Activated CD4-positive, alpha-beta T cell treated with anti-CD3 and anti-CD28 coated beads, Interleukin-2, amount 10 ng/mL, durations not matched to agents 24 days and 14 days (primary cell): ENCODE results near the gene KIAA0408. TPM values are rescaled to one million over a fixed set of nuclear protein-coding genes. Genes with fewer than 3 reads are reported as not detected.
A peak's percentile ranks its signal among the peaks of the same experiment; 100 is the strongest.

Experiments
- DNase-seq: peaks from one replicate; pipeline ENCODE4 v3.0.0; 2022
- H3K27ac Mint-ChIP-seq: one replicate; pipeline ENCODE4 v1.8.0; 2022; ENCODE audit warnings: mild to moderate bottlenecking, mixed read lengths
- H3K27me3 Mint-ChIP-seq: one replicate; pipeline ENCODE4 v1.8.0; 2022; ENCODE audit warnings: mixed read lengths
- H3K36me3 Mint-ChIP-seq: one replicate; pipeline ENCODE4 v1.8.0; 2022; ENCODE audit warnings: low read depth, mild to moderate bottlenecking, mixed read lengths
- H3K4me1 Mint-ChIP-seq: one replicate; pipeline ENCODE4 v1.8.0; 2021; ENCODE audit warnings: mixed read lengths
- H3K4me3 Mint-ChIP-seq: one replicate; pipeline ENCODE4 v1.8.0; 2022; ENCODE audit warnings: mild to moderate bottlenecking, moderate library complexity, mixed read lengths
- H3K9me3 Mint-ChIP-seq: one replicate; pipeline ENCODE4 v1.8.0; 2021; ENCODE audit warnings: mixed read lengths
- intact Hi-C: fragments of 100-400 bp; cut with micrococcal nuclease; formaldehyde crosslinking; loops from one replicate; pipeline ENCODE4 v1.15.1; 2023
- total RNA-seq: library from RNA; stranded (reverse); gene quantifications from 2 replicates; pipeline ENCODE4 v1.2.3, GENCODE V29; 2022

KIAA0408 gene
- total RNA-seq: 8.2 and 8.7 TPM in 2 replicates

DNA sequence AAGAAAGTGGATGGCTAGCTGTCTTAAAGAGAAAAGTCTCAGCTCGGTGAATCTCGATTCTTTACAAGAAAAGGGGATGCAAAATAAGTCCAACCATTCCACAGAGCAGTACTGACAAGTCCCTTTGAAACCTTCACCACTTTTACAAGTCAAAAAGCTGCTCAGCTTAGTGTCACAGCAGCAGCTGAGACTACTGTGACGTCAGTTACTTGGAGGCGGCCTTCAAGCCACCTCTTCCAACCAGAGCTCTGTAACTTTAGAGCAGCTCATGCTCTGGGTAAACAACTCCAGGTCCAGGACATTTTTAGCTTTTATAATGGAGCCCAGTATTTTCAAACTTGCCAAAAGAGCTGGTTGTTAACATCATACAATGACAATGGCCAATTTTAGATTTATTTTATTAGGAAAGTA is at the start of gene KIAA0408:
Gene KIAA0408, minus strand, starts transcription at position 159 of the 411 bp plus-strand sequence. CDS start 5,408 bp downstream, outside the sequence.
- no peak within 1 kb of the TSS for H3K4me3 Mint-ChIP-seq

DNA sequence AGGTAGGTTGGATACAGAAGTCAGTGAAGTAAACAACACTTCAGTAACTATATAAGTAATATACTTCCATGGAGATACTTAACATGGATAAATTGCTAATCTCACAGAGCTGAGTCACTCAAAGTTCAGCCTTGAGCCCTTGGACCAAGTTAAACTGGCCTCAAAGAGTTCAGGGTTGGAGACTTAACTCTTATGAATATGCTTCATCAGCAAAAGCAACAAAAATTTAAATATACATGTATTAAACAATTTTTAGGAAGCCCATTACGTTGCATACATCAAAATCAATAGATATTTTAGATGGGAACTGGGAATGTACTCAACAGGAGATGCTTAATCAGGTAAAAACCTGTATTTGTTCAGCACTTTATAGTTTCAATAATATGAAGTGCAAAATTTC is 47.7 kb upstream of the KIAA0408 start:
- Mint-ChIP-seq H3K36me3 (peaks cover 26% of the 10 kb centered on the region), H3K27me3 (no peaks in the 10 kb centered on the region), H3K9me3 (peaks cover 4% of the 10 kb centered on the region), H3K4me3 (no peak overlapping the region), H3K27ac (no peak overlapping the region), H3K4me1 (no peaks in the 10 kb centered on the region)
- intact Hi-C loops: no loop called here
- no peak for DNase-seq

More for the DNA sequence above, at the start of gene KIAA0408:
- intact Hi-C loops: no loop called here
- DNase-seq: no peak
- H3K27me3 Mint-ChIP-seq: no peaks in the 10 kb centered on the region
- H3K27ac Mint-ChIP-seq: no peak within 1 kb of the TSS
- H3K4me1 Mint-ChIP-seq: peaks cover 7% of the 10 kb centered on the region
- no peaks in the 10 kb centered on the region for H3K36me3 Mint-ChIP-seq
- no peaks in the 10 kb centered on the region for H3K9me3 Mint-ChIP-seq

DNA sequence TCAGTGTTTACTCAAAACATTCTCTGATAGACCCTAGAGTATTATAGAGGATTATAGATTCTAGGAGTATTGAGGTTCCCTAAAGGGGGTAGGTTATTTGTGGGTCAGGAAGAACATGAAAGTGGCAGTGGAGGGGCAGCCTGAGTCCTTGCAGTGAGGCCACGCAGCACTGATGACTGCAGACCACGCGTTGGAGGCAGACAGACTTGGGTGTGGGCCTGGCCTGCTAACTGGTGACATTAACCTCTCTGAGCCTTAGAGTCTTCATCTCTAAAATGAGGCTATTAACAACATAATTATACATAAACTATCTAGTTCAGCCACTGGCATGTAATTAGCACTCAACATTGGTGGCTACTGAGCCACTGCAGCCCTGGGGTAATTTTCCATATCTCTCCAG is 43.8 kb upstream of the KIAA0408 start:
- peaks cover 3% of the 10 kb centered on the region for H3K4me1 Mint-ChIP-seq
- H3K36me3 Mint-ChIP-seq: peaks cover 19% of the 10 kb centered on the region
- H3K4me3 Mint-ChIP-seq: no peak overlapping the region
- H3K27me3 Mint-ChIP-seq: no peaks in the 10 kb centered on the region
- intact Hi-C loops: loop anchor here (2.0 kb wide), 1 partner anchor 14 kb away; no protein-coding TSS in a partner anchor
- no peak for DNase-seq
- no peak overlapping the region for H3K27ac Mint-ChIP-seq
- H3K9me3 Mint-ChIP-seq: peaks cover 4% of the 10 kb centered on the region

DNA sequence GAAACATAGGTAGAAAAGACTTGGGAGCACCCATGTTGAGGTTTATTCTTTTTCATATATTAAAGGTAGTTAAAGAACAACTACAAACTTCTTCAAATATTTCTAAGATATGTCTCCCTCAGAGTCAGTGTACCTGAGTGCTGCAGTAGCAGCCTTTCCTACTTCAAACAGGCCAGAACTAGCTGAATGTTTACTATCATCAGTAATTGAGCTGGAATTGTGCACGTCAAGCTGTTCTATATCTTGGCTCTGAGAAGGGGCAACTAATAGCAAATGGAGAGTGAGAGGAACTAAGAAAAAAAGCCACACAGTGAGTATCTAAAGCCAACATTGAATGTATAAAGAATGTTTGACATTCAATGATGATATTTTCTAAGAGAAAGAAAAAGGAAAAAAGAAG is 38.2 kb upstream of the KIAA0408 start:
- Mint-ChIP-seq H3K9me3 (no peaks in the 10 kb centered on the region), H3K36me3 (peaks cover 14% of the 10 kb centered on the region), H3K27me3 (no peaks in the 10 kb centered on the region), H3K4me1 (peaks cover 12% of the 10 kb centered on the region), H3K4me3 (no peak overlapping the region), H3K27ac (no peak overlapping the region)
- intact Hi-C loops: no loop called here
- no peak for DNase-seq

DNA sequence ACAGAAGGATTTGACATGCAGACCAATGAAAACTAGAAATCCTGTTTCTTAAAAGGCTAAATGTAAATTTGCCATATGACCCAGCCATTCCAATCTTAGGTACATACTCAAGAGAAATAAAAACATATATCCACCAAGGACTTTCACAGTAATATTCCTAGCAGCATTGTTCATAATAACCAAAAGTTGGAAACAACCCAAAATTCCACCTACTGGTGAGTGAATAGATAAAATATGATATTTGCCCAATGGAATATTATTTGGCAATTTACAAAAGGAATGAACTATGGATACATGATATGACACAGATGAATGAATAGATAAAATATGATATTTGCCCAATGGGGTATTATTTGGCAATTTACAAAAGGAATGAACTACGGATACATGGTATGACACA is 37.3 kb upstream of the KIAA0408 start:
- no peak for DNase-seq
- H3K4me1 Mint-ChIP-seq: peaks cover 12% of the 10 kb centered on the region
- intact Hi-C loops: no loop called here
- H3K36me3 Mint-ChIP-seq: peaks cover 18% of the 10 kb centered on the region
- no peak overlapping the region for H3K27ac Mint-ChIP-seq
- no peaks in the 10 kb centered on the region for H3K27me3 Mint-ChIP-seq
- no peak overlapping the region for H3K4me3 Mint-ChIP-seq
- peaks cover 4% of the 10 kb centered on the region for H3K9me3 Mint-ChIP-seq

DNA sequence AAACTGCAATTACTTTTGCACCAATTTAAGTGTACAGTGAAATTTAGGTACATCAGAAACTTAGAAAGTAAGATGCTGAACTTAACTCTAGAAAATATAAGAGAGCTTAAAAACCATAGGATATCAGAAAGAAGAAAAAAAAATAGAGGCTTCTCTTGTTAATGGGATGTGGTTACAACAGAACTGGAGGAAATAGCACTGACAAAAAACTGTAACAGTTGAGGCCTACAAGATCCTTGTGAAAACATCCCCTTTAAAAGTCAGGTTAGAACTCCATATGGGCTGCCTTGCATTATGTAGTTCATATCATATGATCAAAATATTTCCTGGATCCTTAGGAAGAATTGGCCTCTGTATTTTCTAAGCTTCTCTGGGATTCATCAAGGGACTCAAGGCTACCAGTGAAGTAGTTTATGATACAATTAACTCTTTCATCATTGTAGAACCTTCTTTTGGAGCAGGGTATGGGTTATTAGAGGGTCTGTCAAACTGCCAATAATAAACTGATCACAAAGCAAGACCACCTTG is 35.1 kb upstream of the KIAA0408 start:
- H3K27ac Mint-ChIP-seq: no peak overlapping the region
- no peaks in the 10 kb centered on the region for H3K27me3 Mint-ChIP-seq
- peaks cover 28% of the 10 kb centered on the region for H3K36me3 Mint-ChIP-seq
- H3K9me3 Mint-ChIP-seq: peaks cover 8% of the 10 kb centered on the region
- no peak overlapping the region for H3K4me3 Mint-ChIP-seq
- no peak for DNase-seq
- H3K4me1 Mint-ChIP-seq: peaks cover 15% of the 10 kb centered on the region
- intact Hi-C loops: no loop called here

DNA sequence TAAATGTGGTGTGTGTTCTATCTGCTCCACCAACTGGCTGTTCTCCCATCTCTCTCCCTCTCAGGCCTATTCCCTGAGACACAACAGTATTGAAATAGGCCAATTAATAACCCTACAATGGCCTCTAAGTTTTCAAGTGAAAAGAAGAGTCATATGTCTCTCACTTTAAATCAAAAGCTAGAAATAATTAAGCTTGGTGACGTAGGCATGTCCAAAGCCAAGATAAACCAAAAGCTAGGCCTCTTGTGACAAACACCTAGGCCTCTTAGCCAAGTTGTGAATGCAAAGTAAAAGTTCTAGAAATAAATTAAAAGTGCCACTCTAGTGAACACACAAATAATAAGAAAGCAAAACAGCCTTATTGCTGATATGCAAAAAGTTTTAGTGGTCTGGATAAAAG is 30.1 kb upstream of the KIAA0408 start:
- H3K9me3 Mint-ChIP-seq: peaks cover 13% of the 10 kb centered on the region
- no peak for DNase-seq
- H3K4me3 Mint-ChIP-seq: no peak overlapping the region
- intact Hi-C loops: loop anchor here (2.0 kb wide), 1 partner anchor 14 kb away; no protein-coding TSS in a partner anchor
- H3K27ac Mint-ChIP-seq: no peak overlapping the region
- peaks cover 32% of the 10 kb centered on the region for H3K4me1 Mint-ChIP-seq
- H3K27me3 Mint-ChIP-seq: no peaks in the 10 kb centered on the region
- peaks cover 51% of the 10 kb centered on the region for H3K36me3 Mint-ChIP-seq

DNA sequence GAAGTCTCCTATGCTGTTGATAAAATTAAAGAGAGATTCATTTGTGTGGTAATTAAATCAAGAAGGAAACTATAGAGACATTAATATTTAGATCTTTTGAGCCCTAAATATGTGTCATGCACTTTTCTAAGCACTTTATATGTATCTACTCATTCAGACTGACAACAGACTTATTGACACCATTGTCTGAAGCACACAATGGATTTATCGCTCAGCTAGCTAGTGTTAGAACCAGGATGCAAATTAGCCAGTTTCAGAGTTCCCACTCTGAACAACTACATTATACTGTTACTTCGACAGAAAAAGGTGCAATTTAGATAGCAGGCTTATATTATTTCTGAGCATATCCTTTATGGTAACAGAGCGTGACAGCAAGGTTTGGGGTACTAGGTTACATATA is 27.7 kb upstream of the KIAA0408 start:
- Mint-ChIP-seq H3K27ac (no peak overlapping the region), H3K36me3 (peaks cover 53% of the 10 kb centered on the region), H3K4me3 (no peak overlapping the region), H3K27me3 (no peaks in the 10 kb centered on the region), H3K9me3 (peaks cover 12% of the 10 kb centered on the region), H3K4me1 (peaks cover 42% of the 10 kb centered on the region)
- no peak for DNase-seq
- intact Hi-C loops: no loop called here

DNA sequence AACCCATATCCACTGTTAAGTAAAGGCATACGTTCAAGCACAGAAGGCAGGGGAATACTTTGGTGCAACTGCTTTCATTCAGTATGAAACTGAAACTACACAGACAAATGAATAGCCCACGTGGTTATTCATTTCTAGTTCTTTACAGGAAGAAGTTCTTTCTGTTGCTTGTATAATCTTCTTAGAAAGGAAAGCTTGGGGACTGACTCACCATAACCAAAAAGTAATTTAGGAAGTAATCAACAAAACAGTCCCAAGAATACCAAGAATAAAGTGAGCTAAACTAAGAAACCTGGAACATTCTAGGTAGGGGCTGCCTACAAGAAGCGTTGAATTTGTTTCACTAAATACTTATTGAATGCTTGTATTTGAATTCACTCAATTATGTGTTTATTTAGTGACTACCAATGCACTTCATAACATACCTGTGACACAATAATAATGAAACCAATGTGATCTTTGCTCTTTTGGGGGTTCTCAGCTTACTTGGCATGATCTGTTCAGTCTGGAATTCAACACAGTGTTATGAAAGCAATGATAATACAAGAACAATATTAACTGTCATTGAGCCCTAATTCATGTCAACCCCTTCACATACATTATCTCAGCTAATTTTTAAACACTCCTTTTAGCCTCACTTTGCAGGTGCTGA is 25.1 kb upstream of the KIAA0408 start:
- H3K4me3 Mint-ChIP-seq: peak overlapping the region; percentile 68
- no peaks in the 10 kb centered on the region for H3K27me3 Mint-ChIP-seq
- peak overlapping the region; percentile 70 for H3K27ac Mint-ChIP-seq
- H3K4me1 Mint-ChIP-seq: peaks cover 39% of the 10 kb centered on the region
- DNase-seq: peak; percentile 75
- intact Hi-C loops: loop anchor here (1.0 to 2.0 kb wide), 5 partner anchors 19 to 194 kb away; partner anchors contain the start of gene ECHDC1
- H3K36me3 Mint-ChIP-seq: peaks cover 49% of the 10 kb centered on the region
- H3K9me3 Mint-ChIP-seq: peaks cover 5% of the 10 kb centered on the region

DNA sequence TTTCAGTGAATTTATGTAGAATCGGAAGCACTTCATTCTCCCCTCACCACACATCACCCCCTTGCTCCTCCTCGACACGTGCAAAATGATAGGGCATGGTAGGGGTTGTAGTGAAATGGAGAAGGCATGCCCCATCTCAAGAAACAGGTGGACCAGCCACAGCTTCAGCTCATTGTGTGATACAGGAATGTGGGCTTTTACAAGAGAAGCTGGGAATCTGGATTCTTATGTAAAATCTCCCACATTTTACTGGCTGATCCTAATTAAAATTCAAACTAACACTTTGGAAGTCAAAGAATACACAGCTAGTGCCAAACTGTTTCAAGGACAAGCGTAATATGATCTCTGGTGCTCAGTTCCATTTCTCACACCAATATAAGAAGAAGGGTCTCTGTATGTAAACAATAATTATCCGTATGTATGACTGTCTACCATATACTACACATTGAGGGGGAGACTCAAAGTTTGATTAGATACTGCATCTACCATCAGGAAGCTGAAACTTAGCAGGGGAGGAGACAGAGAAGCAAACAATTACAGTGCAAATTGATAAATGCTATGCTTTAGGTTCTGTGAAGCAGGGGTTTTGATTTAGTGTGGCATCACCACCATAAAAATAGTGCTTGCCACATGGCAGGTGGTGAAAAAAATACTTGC is 24.3 kb upstream of the KIAA0408 start:
- intact Hi-C loops: loop anchor here (1.0 to 2.0 kb wide), 5 partner anchors 18 to 193 kb away; partner anchors contain the start of gene ECHDC1
- Mint-ChIP-seq H3K4me3 (peak overlapping the region; percentile 68), H3K4me1 (peaks cover 36% of the 10 kb centered on the region), H3K27me3 (no peaks in the 10 kb centered on the region), H3K36me3 (peaks cover 51% of the 10 kb centered on the region), H3K27ac (peak overlapping the region; percentile 70), H3K9me3 (peaks cover 5% of the 10 kb centered on the region)
- no peak for DNase-seq

DNA sequence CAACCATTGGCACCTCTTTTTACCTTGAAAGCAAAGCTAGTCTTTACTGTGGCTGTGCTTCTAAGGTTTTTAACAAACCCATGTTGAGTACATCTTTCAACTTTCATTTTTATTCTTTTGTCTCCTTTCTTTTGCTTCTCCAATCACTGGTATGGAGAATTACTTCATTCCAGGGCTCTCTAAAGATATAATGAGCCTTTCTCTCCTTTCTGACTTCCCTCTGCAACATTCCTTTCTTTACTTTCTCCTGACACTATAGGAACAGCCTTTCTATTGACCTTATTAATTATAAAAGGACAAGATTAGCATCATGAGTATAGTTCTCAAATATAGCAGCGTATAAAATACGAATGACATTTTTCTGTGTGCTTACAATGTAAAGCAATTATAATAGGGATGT is 23.1 kb upstream of the KIAA0408 start:
- H3K4me3 Mint-ChIP-seq: no peak overlapping the region
- H3K9me3 Mint-ChIP-seq: peaks cover 5% of the 10 kb centered on the region
- DNase-seq: no peak
- H3K27ac Mint-ChIP-seq: no peak overlapping the region
- peaks cover 51% of the 10 kb centered on the region for H3K36me3 Mint-ChIP-seq
- intact Hi-C loops: no loop called here
- peaks cover 32% of the 10 kb centered on the region for H3K4me1 Mint-ChIP-seq
- H3K27me3 Mint-ChIP-seq: no peaks in the 10 kb centered on the region

DNA sequence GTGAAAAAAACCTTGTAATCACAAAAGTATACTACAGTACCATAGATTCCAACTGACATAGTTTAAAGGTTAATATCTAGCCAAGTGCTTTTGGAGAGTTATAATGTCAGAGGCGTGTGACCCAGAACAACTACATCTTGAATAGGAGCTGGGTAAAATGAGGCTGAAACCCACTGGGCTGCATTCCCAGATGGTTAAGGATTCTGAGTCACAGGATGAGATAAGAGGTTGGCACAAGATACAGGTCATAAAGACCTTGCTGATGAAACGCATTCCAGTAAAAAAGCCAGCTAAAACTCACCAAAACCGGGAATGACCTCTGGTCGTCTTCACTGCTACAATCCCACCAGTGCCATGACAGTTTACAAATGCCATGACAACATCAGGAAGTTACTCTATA is 22.4 kb upstream of the KIAA0408 start:
- Mint-ChIP-seq H3K4me1 (peaks cover 29% of the 10 kb centered on the region), H3K36me3 (peaks cover 47% of the 10 kb centered on the region), H3K9me3 (peaks cover 5% of the 10 kb centered on the region), H3K27me3 (no peaks in the 10 kb centered on the region), H3K27ac (no peak overlapping the region), H3K4me3 (no peak overlapping the region)
- no peak for DNase-seq
- intact Hi-C loops: no loop called here

DNA sequence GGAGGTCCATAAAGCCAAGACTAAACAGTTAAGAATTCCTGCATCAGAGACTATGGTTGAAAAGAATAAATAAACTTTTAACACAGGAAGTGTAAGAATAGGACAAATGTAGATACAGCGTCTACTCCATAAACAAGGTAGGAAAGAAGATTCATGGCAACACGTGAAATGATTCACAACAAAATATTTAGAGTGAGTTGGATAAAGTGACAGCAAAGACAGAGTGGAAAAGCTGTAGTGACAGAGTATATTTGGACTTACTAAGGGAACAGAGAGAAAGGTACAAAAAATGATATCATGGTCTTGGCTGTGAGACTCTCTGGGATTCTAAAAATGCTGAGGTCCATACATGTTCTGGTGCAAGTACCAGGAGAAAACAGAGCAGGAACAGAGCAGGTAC is 21.9 kb upstream of the KIAA0408 start:
- DNase-seq: no peak
- Mint-ChIP-seq H3K27me3 (no peaks in the 10 kb centered on the region), H3K27ac (no peak overlapping the region), H3K9me3 (peaks cover 5% of the 10 kb centered on the region), H3K36me3 (peaks cover 48% of the 10 kb centered on the region), H3K4me3 (no peak overlapping the region), H3K4me1 (peaks cover 29% of the 10 kb centered on the region)
- intact Hi-C loops: no loop called here

DNA sequence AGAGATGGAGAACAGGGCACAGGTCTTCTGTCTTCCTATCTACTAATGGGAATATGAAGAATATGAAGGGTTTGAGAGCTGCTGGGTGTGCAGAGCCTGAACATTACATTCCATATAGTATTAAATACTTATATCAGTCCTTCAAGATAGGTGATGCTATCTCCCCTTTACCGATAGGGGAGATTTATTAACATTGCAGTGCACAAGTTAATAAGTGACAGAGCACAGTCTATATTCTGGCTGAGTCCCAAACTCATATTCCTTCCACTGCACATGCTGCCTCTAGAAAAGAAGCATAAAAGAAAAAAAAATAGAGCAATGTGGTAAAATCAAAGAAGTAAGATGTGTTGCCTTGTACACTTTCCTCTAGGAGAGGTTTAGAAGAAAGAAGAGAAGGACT is 18.5 kb upstream of the KIAA0408 start:
- Mint-ChIP-seq H3K27ac (no peak overlapping the region), H3K27me3 (no peaks in the 10 kb centered on the region), H3K9me3 (no peaks in the 10 kb centered on the region), H3K4me3 (no peak overlapping the region), H3K36me3 (peaks cover 52% of the 10 kb centered on the region), H3K4me1 (peaks cover 5% of the 10 kb centered on the region)
- DNase-seq: no peak
- intact Hi-C loops: no loop called here
